ENCODE results near the gene OSBPL3.
A peak's percentile ranks its signal among the peaks of the same experiment; 100 is the strongest.

- no peak for TF ChIP-seq CTCF (IDR thresholded peaks at IDR 0.05)
- TF ChIP-seq POLR2A (IDR thresholded peaks at IDR 0.05), result peak; percentile 26 to 77 (median 71)
Observed at GRCh38 chr7:24979863-24980533, at the start of gene OSBPL3.

All from body of pancreas (tissue), 4 donors.